GM19328 (cell line): Measurements from ENCODE around the gene CFAP221.

Experiments used
- ATAC-seq: cut with Tn5 transposase; IDR thresholded peaks from one replicate; pipeline ENCODE4 v1.9.1; 2021; ENCODE audit warnings: mild to moderate bottlenecking, moderate library complexity; ENCODE audit not compliant: unreplicated experiment

The CFAP221 gene

GRCh38 chr2:119694845-119695521 is 150.7 kb downstream of the CFAP221 start:
- ATAC-seq: no peak

- no peak for ATAC-seq
Measured at GRCh38 chr2:119696005-119696404, 151.8 kb downstream of the CFAP221 start.

- no peak for ATAC-seq
Measured at GRCh38 chr2:119696494-119697030, 152.3 kb downstream of the CFAP221 start.

- ATAC-seq: peak; percentile 64
Measured at GRCh38 chr2:119697290-119698020, 153.2 kb downstream of the CFAP221 start.

GRCh38 chr2:119698246-119698645 is 154.0 kb downstream of the CFAP221 start:
- no peak for ATAC-seq

- no peak for ATAC-seq
Measured at GRCh38 chr2:119699016-119699606, 154.9 kb downstream of the CFAP221 start.

- no peak for ATAC-seq
Measured at GRCh38 chr2:119700866-119701265, 156.6 kb downstream of the CFAP221 start.

GRCh38 chr2:119701352-119701751 is 157.1 kb downstream of the CFAP221 start:
- no peak for ATAC-seq

GRCh38 chr2:119702203-119702917 is 158.1 kb downstream of the CFAP221 start:
- ATAC-seq: no peak

- ATAC-seq: peak; percentile 64
Measured at GRCh38 chr2:119702918-119703401, 158.7 kb downstream of the CFAP221 start.

GRCh38 chr2:119703526-119703925 is 159.3 kb downstream of the CFAP221 start:
- ATAC-seq: no peak

- no peak for ATAC-seq
Measured at GRCh38 chr2:119704670-119705120, 160.4 kb downstream of the CFAP221 start.

GRCh38 chr2:119706221-119706620 is 162.0 kb downstream of the CFAP221 start:
- no peak for ATAC-seq
